Fibroblast of lung (primary cell): ENCODE data around the gene GRIK4. TPM values are rescaled to one million over a fixed set of nuclear protein-coding genes. Genes with fewer than 3 reads are reported as not detected.

ENCODE experiments used
- DNase-seq, 2 donors: peaks; one replicate each; pipeline versions ENCODE4 v3.0.0 to v3.0.0-alpha.2; 2010; ENCODE audit warnings: low read depth in 2 of 2
- H2AFZ ChIP-seq: 2 replicates; pipeline ENCODE4 v1.5.1; 2012; ENCODE audit warnings: low read length, control low read depth, inconsistent platforms
- H3K27ac ChIP-seq: 2 replicates; pipeline ENCODE4 v1.5.1; 2011; ENCODE audit warnings: low read length, control low read depth; ENCODE audit not compliant: insufficient read depth
- H3K27me3 ChIP-seq: 2 replicates; pipeline ENCODE4 v1.5.1; 2011; ENCODE audit warnings: mild to moderate bottlenecking, low read length; ENCODE audit not compliant: control insufficient read depth, insufficient read depth
- H3K36me3 ChIP-seq: 2 replicates; pipeline ENCODE4 v1.5.1; 2011; ENCODE audit warnings: low read length; ENCODE audit not compliant: control insufficient read depth, insufficient read depth
- H3K4me1 ChIP-seq: 2 replicates; pipeline ENCODE4 v1.5.1; 2011; ENCODE audit warnings: low read length; ENCODE audit not compliant: control insufficient read depth, insufficient read depth; ENCODE audit errors: extremely low read depth
- H3K4me2 ChIP-seq: 2 replicates; pipeline ENCODE4 v1.5.1; 2011; ENCODE audit warnings: low read length, control low read depth; ENCODE audit not compliant: insufficient read depth; ENCODE audit errors: extremely low read depth
- H3K4me3 ChIP-seq, 4 experiments: fragments of 200-600 bp in 1 of 4; sonication (generic) in 1 of 4; replicated peaks in 1 of 4; 2 replicates each; pipeline ENCODE4 v1.5.1; 2011 to 2016; ENCODE audit warnings: low read length in 4 of 4, low read depth in 3 of 4, mild to moderate bottlenecking in 3 of 4, control low read depth in 2 of 4, inconsistent platforms in 1 of 4, mixed read lengths in 1 of 4; ENCODE audit not compliant: insufficient read depth in 1 of 4; ENCODE audit errors: control extremely low read depth in 1 of 4
- H3K79me2 ChIP-seq: 2 replicates; pipeline ENCODE4 v1.5.1; 2012; ENCODE audit warnings: mild to moderate bottlenecking, low read length, inconsistent platforms; ENCODE audit not compliant: control insufficient read depth, insufficient read depth
- H3K9ac ChIP-seq: 2 replicates; pipeline ENCODE4 v1.5.1; 2011; ENCODE audit warnings: mild to moderate bottlenecking, low read length, control low read depth; ENCODE audit not compliant: insufficient read depth
- H3K9me3 ChIP-seq: 2 replicates; pipeline ENCODE4 v1.5.1; 2012; ENCODE audit warnings: low read depth, low read length; ENCODE audit not compliant: control insufficient read depth, insufficient read depth
- H4K20me1 ChIP-seq: 2 replicates; pipeline ENCODE4 v1.5.1; 2011; ENCODE audit warnings: low read length; ENCODE audit not compliant: control insufficient read depth, insufficient read depth; ENCODE audit errors: extremely low read depth
- CTCF ChIP-seq, 2 donors: IDR thresholded peaks in 1 of 2; conservative IDR thresholded peaks in 1 of 2; 1 replicate in 1 of 2; 2 replicates in 1 of 2; pipeline ENCODE4 v1.5.1; 2011 to 2012; ENCODE audit warnings: low read length in 2 of 2, control low read depth in 1 of 2, inconsistent platforms in 1 of 2, low read depth in 1 of 2, mild to moderate bottlenecking in 1 of 2
- EZH2 ChIP-seq: IDR thresholded peaks from 2 replicates; pipeline ENCODE4 v1.5.1; 2012; ENCODE audit warnings: low read length, control low read depth, mild to moderate bottlenecking; ENCODE audit errors: missing control alignments
- polyA plus RNA-seq, 2 donors: library from polyadenylated mRNA; depleted of rRNA in 1 of 2; stranded (reverse) in 1 of 2; unstranded in 1 of 2; fragments of >200 nt; gene quantifications; 2 replicates each; pipeline ENCODE4 v1.2.1, GENCODE V29; 2011 to 2012; ENCODE audit warnings: missing spikeins in 1 of 2
- total RNA-seq: library from RNA; depleted of rRNA; stranded (reverse); fragments of >200 nt; gene quantifications from 2 replicates; pipeline ENCODE4 v1.2.1, GENCODE V29; 2014

Gene GRIK4
- total and polyA plus RNA-seq, 2 donors (not counting 1 experiment from before 2014, with no cell fraction given), result 0.17 to 1.5 TPM

DNA sequence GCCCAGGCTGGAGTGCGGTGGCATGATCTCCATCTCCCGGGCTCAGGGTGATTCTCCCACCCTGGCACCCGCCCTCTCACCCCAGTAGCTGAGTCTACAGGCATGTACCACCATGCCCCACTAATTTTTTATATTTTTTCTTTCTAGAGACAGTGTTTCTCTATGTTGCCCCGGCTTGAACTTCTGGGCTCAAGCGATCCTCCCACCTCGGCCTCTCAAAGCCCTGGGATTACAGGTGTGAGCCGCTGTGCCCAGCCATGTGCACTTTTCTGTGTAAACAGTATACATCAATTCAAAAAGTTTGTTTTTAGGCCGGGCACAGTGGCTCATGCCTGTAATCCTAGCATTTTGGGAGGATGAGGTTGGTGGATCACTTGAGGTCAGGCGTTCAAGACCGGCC lies 14.7 kb downstream of the GRIK4 start:
- Histone ChIP-seq H3K79me2 (no peaks in the 10 kb centered on the region), H3K9me3 (no peaks in the 10 kb centered on the region), H3K4me1 (peaks cover 3% of the 10 kb centered on the region), H3K36me3 (no peaks in the 10 kb centered on the region), H2AFZ (no peak overlapping the region), H3K4me3 (no peak overlapping the region), H3K27ac (no peak overlapping the region), H4K20me1 (no peaks in the 10 kb centered on the region), H3K4me2 (no peak overlapping the region), H3K27me3 (peaks cover 3% of the 10 kb centered on the region), H3K9ac (no peak overlapping the region)
- no peak for DNase-seq
- TF ChIP-seq EZH2, result no peak
- no peak for TF ChIP-seq CTCF (conservative IDR thresholded peaks at IDR 0.05 in 1 of 2, IDR thresholded peaks at IDR 0.05 in 1 of 2; ENCODE audit: low read depth in 1 of 2, low read length in 2 of 2)

GRCh38 chr11:120527111-120527761 lies 15.7 kb downstream of the GRIK4 start:
- H3K4me2 ChIP-seq, result no peak overlapping the region
- H3K36me3 ChIP-seq, result no peaks in the 10 kb centered on the region
- H3K4me3 ChIP-seq, result no peak overlapping the region
- no peak for TF ChIP-seq EZH2
- TF ChIP-seq CTCF (conservative IDR thresholded peaks at IDR 0.05 in 1 of 2, IDR thresholded peaks at IDR 0.05 in 1 of 2; ENCODE audit: low read depth in 1 of 2, low read length in 2 of 2), result peak; percentile 12 to 21
- no peak overlapping the region for H2AFZ ChIP-seq
- no peak overlapping the region for H3K27ac ChIP-seq
- H3K9me3 ChIP-seq, result no peaks in the 10 kb centered on the region
- H3K27me3 ChIP-seq, result peaks cover 3% of the 10 kb centered on the region
- peak; percentile 53 to 64 for DNase-seq
- H4K20me1 ChIP-seq, result no peaks in the 10 kb centered on the region
- H3K4me1 ChIP-seq, result peaks cover 3% of the 10 kb centered on the region
- no peaks in the 10 kb centered on the region for H3K79me2 ChIP-seq
- H3K9ac ChIP-seq, result no peak overlapping the region

GRCh38 chr11:120528749-120529148 lies 17.2 kb downstream of the GRIK4 start:
- Histone ChIP-seq H3K4me2 (no peak overlapping the region), H3K36me3 (no peaks in the 10 kb centered on the region), H3K9me3 (no peaks in the 10 kb centered on the region), H4K20me1 (no peaks in the 10 kb centered on the region), H3K27ac (no peak overlapping the region), H2AFZ (no peak overlapping the region), H3K79me2 (no peaks in the 10 kb centered on the region), H3K4me3 (no peak overlapping the region), H3K27me3 (no peaks in the 10 kb centered on the region), H3K4me1 (peaks cover 3% of the 10 kb centered on the region), H3K9ac (no peak overlapping the region)
- no peak for DNase-seq
- TF ChIP-seq EZH2, result no peak
- TF ChIP-seq CTCF (conservative IDR thresholded peaks at IDR 0.05 in 1 of 2, IDR thresholded peaks at IDR 0.05 in 1 of 2; ENCODE audit: low read depth in 1 of 2, low read length in 2 of 2), result no peak
